ENCODE results near the gene SGMS1.

DNA sequence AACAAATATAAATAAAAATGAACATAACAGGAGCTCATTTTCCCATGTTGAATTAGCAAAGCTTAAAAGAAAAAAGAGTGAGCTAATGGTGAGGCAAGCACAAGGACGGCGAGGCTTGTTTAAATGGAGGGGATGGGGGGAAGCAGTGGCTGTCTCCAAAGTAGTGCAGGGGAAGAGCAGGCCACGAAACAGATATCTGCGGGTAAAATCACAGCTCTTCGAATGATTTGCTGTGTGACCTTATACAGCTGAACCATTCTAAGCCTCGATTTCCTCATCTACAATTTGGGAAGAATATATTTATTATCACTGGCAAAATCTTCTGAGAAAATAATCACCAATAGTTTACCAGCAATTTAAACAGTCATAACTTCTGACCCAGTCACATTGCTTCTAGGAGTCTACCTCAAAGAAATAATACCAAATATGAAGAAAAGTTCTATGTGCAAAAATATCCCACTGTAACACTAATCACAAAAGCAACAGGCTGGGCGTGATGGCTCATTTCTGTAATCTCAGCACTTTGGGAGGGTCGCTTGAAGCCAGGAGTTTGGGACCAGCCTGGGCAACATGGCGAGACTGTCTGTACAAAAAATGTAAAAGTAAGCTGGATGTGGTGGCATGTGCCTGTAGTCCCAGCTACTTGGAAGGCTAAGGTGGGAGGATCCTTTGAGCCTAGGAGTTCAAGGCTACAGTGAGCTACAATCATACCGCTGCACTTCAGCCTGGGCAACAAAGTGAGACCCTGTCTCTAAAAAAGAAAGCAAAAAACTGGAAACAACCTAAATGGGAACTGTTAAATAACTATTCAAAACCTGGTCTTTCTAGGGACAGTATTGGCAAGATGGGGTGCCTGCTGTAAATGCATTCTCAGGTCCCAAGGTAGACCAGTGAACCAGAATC lies 309.3 kb downstream of the SGMS1 start:
- TF ChIP-seq EZH2 (IDR thresholded peaks at IDR 0.05; ENCODE audit: borderline replicate concordance, insufficient read depth, low read depth, low read length, poor library complexity, severe bottlenecking) = no peak
- TF ChIP-seq, protein P1, sequence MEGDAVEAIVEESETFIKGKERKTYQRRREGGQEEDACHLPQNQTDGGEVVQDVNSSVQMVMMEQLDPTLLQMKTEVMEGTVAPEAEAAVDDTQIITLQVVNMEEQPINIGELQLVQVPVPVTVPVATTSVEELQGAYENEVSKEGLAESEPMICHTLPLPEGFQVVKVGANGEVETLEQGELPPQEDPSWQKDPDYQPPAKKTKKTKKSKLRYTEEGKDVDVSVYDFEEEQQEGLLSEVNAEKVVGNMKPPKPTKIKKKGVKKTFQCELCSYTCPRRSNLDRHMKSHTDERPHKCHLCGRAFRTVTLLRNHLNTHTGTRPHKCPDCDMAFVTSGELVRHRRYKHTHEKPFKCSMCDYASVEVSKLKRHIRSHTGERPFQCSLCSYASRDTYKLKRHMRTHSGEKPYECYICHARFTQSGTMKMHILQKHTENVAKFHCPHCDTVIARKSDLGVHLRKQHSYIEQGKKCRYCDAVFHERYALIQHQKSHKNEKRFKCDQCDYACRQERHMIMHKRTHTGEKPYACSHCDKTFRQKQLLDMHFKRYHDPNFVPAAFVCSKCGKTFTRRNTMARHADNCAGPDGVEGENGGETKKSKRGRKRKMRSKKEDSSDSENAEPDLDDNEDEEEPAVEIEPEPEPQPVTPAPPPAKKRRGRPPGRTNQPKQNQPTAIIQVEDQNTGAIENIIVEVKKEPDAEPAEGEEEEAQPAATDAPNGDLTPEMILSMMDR (IDR thresholded peaks at IDR 0.05) = no peak
